Thyroid gland (tissue), 4 donors: ENCODE measurements around the gene GPR155.

ENCODE experiments used
- CTCF ChIP-seq, 6 experiments: fragments of 200-600 bp in 3 of 6; fragments of 450-650 bp in 3 of 6; sonication (generic) in 3 of 6; IDR thresholded peaks; one replicate each; pipeline ENCODE4 v1.5.1; 2016 to 2019; ENCODE audit warnings: antibody characterized with exemption in 6 of 6, mild to moderate bottlenecking in 2 of 6, inconsistent platforms in 1 of 6, moderate library complexity in 1 of 6
- POLR2A ChIP-seq, 2 donors: fragments of 450-650 bp; IDR thresholded peaks; one replicate each; pipeline ENCODE4 v1.6.1; 2017; ENCODE audit warnings: antibody characterized with exemption in 2 of 2, mild to moderate bottlenecking in 2 of 2, moderate library complexity in 1 of 2

GRCh38 chr2:174439950-174440349 is 46.9 kb downstream of the GPR155 start:
- TF ChIP-seq CTCF (IDR thresholded peaks at IDR 0.05) (no peak), POLR2A (IDR thresholded peaks at IDR 0.05) (no peak)
